ENCODE data around the gene CLSTN2. TPM values are rescaled to one million over a fixed set of nuclear protein-coding genes. Genes with fewer than 3 reads are reported as not detected.

The CLSTN2 gene
- total RNA-seq, 1 experiment from 2014 or later = 0.68 TPM

DNA sequence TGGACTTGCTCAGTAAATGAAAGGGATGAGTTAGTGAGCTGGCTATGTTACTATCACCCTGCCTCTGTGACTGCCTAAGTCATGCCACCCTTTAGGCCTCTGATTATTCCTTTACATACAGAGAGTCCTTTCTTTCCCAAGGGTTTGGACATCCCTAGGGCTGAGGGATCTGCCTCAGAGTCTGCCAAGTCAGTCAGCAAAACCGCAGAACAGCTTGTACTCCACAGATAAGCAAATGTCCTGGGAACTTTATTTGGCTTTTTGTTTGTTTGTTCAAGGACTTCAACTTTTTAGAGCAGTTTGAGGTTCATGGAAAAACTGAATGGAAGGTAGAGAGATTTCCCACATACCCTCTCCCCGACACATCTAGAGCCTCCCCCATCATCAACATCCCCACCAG, 660.3 kb downstream of the CLSTN2 start:
- no CpG with 5 or more reads among the region's 2 CpGs for WGBS (ENCODE audit: extremely low coverage, insufficient read length, low lambda C conversion rate)
- no peak overlapping the region for H3K27ac Mint-ChIP-seq
- no peak overlapping the region for H2BK15ac ChIP-seq (ENCODE audit: low read depth, low read length)
- no peaks in the 10 kb centered on the region for H3K36me3 Mint-ChIP-seq (ENCODE audit: insufficient read depth in 1 of 3, low read depth in 3 of 3)
- no peak overlapping the region for H2BK120ac ChIP-seq (ENCODE audit: low read depth, low read length, poor library complexity, severe bottlenecking)
- no peaks in the 10 kb centered on the region for H3K27me3 Mint-ChIP-seq (ENCODE audit: low read depth)
- no peak overlapping the region for H3K14ac ChIP-seq (ENCODE audit: insufficient read depth, low read length)
- no peak overlapping the region for H3K27ac ChIP-seq (ENCODE audit: insufficient read length, low read depth, low read length)
- no peak overlapping the region for H3K4me3 Mint-ChIP-seq
- no peak overlapping the region for H3K56ac ChIP-seq (ENCODE audit: insufficient read length, low read depth, low read length)
- H3K79me2 ChIP-seq (ENCODE audit: insufficient read depth, low read length) = no peaks in the 10 kb centered on the region
- no peaks in the 10 kb centered on the region for H3K27me3 ChIP-seq (ENCODE audit: insufficient read depth, low read length)
- H2AK5ac ChIP-seq (ENCODE audit: insufficient read length, low read length) = no peak overlapping the region
- no peak overlapping the region for H2BK20ac ChIP-seq (ENCODE audit: low read depth, low read length, poor library complexity, severe bottlenecking)
- no peak overlapping the region for H3K4me2 ChIP-seq (ENCODE audit: insufficient read depth, insufficient read length, low read length)
- no peak overlapping the region for H2AFZ ChIP-seq (ENCODE audit: low read length)
- H2BK5ac ChIP-seq (ENCODE audit: insufficient read length, low read length) = no peak overlapping the region
- no peak overlapping the region for H4K5ac ChIP-seq (ENCODE audit: insufficient read length, low read depth, low read length)
- H3K4me1 ChIP-seq (ENCODE audit: insufficient read depth, low read length) = no peaks in the 10 kb centered on the region
- no peak overlapping the region for H2BK12ac ChIP-seq (ENCODE audit: insufficient read length, low read depth, low read length)
- H3K9me3 Mint-ChIP-seq = no peaks in the 10 kb centered on the region
- TF ChIP-seq, protein P1, sequence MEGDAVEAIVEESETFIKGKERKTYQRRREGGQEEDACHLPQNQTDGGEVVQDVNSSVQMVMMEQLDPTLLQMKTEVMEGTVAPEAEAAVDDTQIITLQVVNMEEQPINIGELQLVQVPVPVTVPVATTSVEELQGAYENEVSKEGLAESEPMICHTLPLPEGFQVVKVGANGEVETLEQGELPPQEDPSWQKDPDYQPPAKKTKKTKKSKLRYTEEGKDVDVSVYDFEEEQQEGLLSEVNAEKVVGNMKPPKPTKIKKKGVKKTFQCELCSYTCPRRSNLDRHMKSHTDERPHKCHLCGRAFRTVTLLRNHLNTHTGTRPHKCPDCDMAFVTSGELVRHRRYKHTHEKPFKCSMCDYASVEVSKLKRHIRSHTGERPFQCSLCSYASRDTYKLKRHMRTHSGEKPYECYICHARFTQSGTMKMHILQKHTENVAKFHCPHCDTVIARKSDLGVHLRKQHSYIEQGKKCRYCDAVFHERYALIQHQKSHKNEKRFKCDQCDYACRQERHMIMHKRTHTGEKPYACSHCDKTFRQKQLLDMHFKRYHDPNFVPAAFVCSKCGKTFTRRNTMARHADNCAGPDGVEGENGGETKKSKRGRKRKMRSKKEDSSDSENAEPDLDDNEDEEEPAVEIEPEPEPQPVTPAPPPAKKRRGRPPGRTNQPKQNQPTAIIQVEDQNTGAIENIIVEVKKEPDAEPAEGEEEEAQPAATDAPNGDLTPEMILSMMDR (conservative IDR thresholded peaks at IDR 0.05) = no peak
- no peak for DNase-seq
- H3K4ac ChIP-seq (ENCODE audit: low read depth, low read length) = no peak overlapping the region
- no peaks in the 10 kb centered on the region for H4K20me1 ChIP-seq (ENCODE audit: control insufficient read depth, insufficient read depth, insufficient read length)
- no peak overlapping the region for H3T11ph ChIP-seq (ENCODE audit: low read length)
- H3K4me1 Mint-ChIP-seq = no peaks in the 10 kb centered on the region
- no peaks in the 10 kb centered on the region for H3K9me3 ChIP-seq (ENCODE audit: control insufficient read depth, low read depth, low read length)
- H3K18ac ChIP-seq (ENCODE audit: insufficient read length, low read depth, low read length) = no peak overlapping the region
- no peak overlapping the region for H4K8ac ChIP-seq (replicated peaks; ENCODE audit: insufficient read length, low read depth, low read length)
- H3K79me1 ChIP-seq (ENCODE audit: insufficient read depth, low read depth, low read length, poor library complexity, severe bottlenecking) = no peaks in the 10 kb centered on the region
- H3K23me2 ChIP-seq (ENCODE audit: insufficient read length, low read depth, low read length, poor library complexity, severe bottlenecking) = no peaks in the 10 kb centered on the region
- no peak overlapping the region for H3K9ac ChIP-seq (ENCODE audit: extremely low read depth, insufficient read length, low read length)
- H4K91ac ChIP-seq (ENCODE audit: insufficient read length, low read depth, low read length) = no peak overlapping the region
- no peak overlapping the region for H3K23ac ChIP-seq (ENCODE audit: insufficient read length, low read depth, low read length)

Measured in H9 (cell line).